ENCODE measurements around the gene DLG5.
"Not testable (repeated sequence)": the region's sequence is repeated elsewhere in the genome, so short reads cannot be mapped to it uniquely, and the experiment has no call there.

DLG5 gene

GRCh38 chr10:77771851-77772250 is 154.7 kb downstream of the DLG5 start:
- DNase-seq (ENCODE audit: low read depth, low spot score): no peak

GRCh38 chr10:77771450-77771849 is 155.1 kb downstream of the DLG5 start:
- DNase-seq (ENCODE audit: low read depth, low spot score): no peak

- DNase-seq (ENCODE audit: low read depth, low spot score): no peak
Observed at GRCh38 chr10:77770868-77771175, 155.7 kb downstream of the DLG5 start.

- DNase-seq (ENCODE audit: low read depth, low spot score): no peak
Observed at GRCh38 chr10:77770081-77770867, 156.3 kb downstream of the DLG5 start.

GRCh38 chr10:77768039-77768438 is 158.5 kb downstream of the DLG5 start:
- DNase-seq (ENCODE audit: low read depth, low spot score): no peak

- DNase-seq (ENCODE audit: low read depth, low spot score): no peak
Observed at GRCh38 chr10:77763453-77764430, 162.8 kb downstream of the DLG5 start.

- DNase-seq (ENCODE audit: low read depth, low spot score): not testable (repeated sequence)
Observed at GRCh38 chr10:77758406-77758805, 168.1 kb downstream of the DLG5 start.

- DNase-seq (ENCODE audit: low read depth, low spot score): no peak
Observed at GRCh38 chr10:77756319-77757232, 170.0 kb downstream of the DLG5 start.

- no peak for DNase-seq (ENCODE audit: low read depth, low spot score)
Observed at GRCh38 chr10:77746047-77746707, 180.4 kb downstream of the DLG5 start.

GRCh38 chr10:77744245-77744644 is 182.3 kb downstream of the DLG5 start:
- no peak for DNase-seq (ENCODE audit: low read depth, low spot score)

GRCh38 chr10:77742172-77742571 is 184.4 kb downstream of the DLG5 start:
- no peak for DNase-seq (ENCODE audit: low read depth, low spot score)

GRCh38 chr10:77741746-77742145 is 184.8 kb downstream of the DLG5 start:
- no peak for DNase-seq (ENCODE audit: low read depth, low spot score)

All from activated CD4-positive, CD25-positive, alpha-beta regulatory T cell treated with anti-CD3 and anti-CD28 coated beads, Interleukin-2, amount 50 U/mL, for 16 hours (primary cell).